GM18505 (cell line): ENCODE results near the gene TEDC2.

Experiments used
- ATAC-seq: cut with Tn5 transposase; IDR thresholded peaks from one replicate; pipeline ENCODE4 v1.9.1; 2021; ENCODE audit not compliant: unreplicated experiment
- POLR2A ChIP-seq: IDR thresholded peaks from 4 replicates; pipeline ENCODE4 v1.6.1; 2011; ENCODE audit warnings: borderline replicate concordance; ENCODE audit not compliant: insufficient read depth, insufficient read length; ENCODE audit errors: extremely low read depth

The TEDC2 gene

DNA sequence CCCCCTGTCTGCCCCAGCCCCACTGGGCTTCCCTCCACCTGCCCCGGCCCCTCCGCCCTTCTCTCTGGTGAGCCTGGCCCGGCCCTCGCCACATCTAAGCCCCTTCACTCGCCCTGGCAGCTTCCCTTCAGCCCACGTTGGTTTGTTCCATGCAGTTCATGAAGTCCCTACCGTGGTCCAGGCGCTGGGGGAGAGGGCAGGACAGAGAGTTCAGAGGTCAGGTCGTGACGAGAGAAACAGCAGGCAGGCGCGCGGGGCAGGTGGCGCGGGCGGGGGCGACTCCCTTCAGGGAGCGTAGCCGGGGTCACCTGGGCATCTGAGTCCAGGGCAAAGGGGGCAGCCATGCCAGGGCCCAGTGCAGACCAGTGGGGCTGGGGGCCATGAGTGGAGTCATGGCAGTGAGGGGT lies 8.9 kb upstream of the TEDC2 start:
- ATAC-seq = no peak

DNA sequence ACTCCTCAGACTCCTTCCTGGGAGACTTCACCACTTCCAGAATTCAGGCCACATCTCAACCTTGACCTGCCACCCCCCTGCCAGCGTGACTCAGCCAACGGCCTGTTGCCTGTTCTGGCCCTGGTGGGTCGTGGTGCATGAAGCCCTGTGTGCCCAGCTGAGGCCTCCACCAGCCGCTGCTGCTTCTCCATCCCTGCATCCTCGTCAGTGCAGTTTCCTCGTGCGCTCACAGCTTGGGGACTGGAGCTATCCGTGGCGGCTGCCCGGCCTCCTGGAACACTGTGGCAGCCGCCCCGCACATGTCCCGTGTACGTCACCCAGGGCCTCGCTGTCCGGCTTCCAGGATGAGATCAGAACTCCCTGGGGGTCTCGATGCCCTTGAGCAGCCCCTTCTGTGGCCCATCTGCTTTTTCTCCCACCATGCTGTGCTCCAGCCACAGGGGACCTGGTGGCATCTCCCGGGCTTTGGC lies 8.0 kb upstream of the TEDC2 start:
- no peak for TF ChIP-seq POLR2A
- ATAC-seq = no peak

More for the DNA sequence above, 8.9 kb upstream of the TEDC2 start:
- TF ChIP-seq POLR2A = no peak

DNA sequence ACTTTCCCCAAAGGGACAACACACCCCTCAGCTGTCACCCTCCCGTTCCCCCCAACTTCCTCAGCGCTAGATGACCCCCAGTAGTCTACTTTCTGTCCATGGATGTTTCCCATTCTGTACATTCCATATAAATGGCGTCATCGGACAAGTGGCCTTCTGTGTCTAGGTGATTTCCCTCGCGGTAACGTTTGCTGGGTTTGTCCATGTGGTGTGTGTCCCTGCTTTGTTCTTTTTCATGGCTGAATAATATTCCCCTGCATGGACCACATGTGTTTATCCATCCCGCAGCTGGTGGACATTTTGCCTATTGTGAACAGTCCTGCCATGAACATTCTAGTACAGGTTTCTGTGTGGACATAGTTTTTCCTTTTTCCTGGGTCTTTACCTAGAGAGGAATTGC lies 7.3 kb upstream of the TEDC2 start:
- TF ChIP-seq POLR2A = no peak
- no peak for ATAC-seq

DNA sequence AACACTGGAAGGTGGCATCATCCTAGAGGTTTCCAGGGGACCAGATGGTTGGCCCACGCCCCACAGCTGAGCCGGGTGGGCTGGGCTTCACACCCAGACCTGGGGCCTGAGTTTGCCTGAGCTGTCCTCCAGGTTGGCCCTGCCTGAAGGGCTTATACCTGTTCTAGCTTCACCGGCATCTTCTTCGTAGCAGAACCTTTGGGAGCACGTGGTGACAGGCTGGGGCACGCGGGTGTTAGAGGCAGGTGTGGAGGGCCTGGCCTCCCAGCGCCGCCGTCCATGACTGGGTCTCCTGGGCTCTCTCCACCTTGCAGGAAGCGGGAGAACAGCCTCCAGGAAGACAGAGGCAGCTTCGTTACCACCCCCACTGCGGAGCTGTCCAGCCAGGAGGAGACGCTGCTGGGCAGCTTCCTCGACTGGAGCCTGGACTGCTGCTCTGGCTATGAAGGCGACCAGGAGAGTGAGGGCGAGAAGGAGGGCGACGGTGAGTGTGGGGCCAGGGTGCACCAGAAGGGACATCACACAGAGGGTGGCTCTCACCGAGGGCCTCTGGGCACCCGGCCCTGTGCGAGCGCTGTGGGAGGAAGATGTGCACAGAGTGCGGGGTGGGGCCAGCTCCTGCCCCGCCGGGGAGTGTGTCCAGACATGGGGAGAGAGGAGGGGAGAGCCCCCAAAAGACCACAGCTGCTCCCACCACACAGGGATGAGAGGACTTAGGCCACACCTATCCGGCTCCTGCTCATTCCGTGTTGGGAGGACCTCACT lies 4.6 kb upstream of the TEDC2 start:
- ATAC-seq = no peak
- TF ChIP-seq POLR2A = no peak

DNA sequence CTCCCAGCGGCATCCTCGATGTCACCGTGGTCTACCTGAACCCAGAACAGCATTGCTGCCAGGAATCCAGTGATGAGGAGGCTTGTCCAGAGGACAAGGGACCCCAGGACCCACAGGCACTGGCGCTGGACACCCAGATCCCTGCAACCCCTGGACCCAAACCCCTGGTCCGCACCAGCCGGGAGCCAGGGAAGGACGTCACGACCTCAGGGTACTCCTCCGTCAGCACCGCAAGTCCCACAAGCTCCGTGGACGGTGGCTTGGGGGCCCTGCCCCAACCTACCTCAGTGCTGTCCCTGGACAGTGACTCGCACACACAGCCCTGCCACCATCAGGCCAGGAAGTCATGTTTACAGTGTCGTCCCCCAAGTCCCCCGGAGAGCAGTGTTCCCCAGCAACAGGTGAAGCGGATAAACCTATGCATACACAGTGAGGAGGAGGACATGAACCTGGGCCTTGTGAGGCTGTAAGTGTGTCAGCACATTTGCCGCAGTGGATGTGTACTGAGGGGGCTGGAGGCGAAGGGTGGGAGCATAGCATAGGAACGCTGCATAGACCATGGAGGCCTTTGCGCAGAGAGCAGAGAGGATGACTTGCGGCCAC lies 3.3 kb upstream of the TEDC2 start:
- ATAC-seq = no peak
- TF ChIP-seq POLR2A = no peak

DNA sequence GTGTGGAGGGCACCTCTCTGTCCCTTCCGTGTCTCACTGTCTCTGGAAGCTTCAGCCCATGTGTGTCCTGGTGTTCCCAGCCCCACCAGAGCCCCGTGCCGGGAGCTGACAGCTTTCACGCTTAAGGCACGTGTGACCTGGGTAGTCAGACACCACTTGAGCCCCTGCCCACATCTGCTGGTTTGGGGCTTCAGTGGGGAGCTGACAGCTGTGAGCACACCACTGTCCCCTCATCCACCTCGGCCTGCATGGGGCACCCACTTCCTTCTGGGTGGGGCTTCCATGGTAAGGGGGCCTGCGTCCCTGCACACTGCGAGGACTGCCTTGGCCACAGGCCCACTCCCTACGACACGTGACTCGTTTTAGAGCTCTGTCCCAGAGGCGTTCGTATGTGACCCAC lies 2.6 kb upstream of the TEDC2 start:
- ATAC-seq = no peak
- no peak for TF ChIP-seq POLR2A

DNA sequence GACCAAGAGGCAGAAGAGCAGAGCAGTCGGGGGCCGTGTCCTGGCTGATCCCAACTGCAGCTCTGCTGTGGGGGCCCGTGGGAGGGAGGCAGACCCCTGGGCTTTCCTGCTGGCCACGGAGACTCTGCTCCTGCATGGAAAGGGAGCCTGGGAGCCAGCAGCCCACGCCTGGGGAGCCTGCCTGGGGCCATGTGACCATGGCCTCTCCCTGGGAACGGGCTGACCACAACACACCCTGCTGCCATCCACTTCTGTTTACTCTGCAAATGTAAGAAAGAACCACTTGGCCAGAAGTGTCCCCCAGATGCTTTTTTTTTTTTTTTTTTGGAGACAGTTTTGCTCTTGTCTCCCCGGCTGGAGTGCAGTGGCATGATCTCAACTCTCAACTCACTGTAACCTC lies 2.0 kb upstream of the TEDC2 start:
- TF ChIP-seq POLR2A = no peak
- no peak for ATAC-seq

DNA sequence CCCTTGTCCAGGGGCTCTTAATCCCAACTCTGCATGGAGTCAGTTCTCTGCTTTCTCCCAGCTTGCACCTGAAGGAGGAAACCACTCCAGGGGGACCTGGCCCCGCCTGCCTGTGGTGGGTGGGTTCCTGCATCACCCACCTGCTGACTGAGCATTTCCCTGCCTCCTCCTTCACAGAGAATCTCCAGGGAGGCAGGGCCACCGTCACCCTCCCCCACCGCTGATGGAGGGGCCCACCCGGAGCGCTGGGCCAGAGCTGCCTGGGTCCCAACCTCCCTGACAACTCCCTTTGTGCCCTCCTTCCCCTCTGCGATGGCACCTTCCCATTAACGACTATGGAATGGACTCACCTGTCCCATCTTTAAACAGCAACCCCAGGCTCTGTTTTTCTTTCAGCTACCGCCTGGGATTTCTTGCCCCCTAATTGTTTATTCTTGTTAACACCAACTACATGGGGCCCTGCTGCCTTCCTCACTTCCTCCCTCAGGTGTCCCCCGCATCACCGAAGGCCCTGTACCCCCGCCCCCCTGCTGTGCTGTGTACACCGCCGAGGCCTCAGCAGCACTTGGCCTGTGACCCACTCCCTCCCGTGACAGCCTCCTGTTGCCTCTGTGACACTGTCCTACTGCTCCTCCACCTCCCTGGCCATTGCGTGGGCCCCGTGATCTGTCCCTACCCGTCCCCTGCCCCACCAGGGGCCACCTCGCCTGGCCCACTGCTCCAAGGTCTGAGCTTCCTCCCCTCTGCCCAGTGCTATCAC lies 842 bp upstream of the TEDC2 start:
- no peak for TF ChIP-seq POLR2A
- ATAC-seq = no peak

DNA sequence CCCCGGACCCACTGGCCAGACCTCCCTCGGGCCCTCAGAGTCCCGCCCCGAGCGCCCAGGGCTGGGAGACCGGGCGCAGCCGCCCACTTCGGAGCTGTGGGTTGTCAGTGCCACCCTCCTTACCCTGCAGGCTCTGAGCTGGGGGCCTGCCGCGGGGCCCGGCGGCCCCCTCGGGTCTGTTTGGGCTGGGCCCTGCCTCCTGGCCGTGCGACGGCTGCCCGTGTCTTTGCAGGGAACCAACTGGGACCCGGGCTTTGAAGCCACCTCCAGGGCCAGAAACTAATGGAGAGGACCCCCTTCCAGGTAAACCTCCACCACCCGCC lies 443 bp downstream of the TEDC2 start:
- ATAC-seq = no peak
- TF ChIP-seq POLR2A = no peak

DNA sequence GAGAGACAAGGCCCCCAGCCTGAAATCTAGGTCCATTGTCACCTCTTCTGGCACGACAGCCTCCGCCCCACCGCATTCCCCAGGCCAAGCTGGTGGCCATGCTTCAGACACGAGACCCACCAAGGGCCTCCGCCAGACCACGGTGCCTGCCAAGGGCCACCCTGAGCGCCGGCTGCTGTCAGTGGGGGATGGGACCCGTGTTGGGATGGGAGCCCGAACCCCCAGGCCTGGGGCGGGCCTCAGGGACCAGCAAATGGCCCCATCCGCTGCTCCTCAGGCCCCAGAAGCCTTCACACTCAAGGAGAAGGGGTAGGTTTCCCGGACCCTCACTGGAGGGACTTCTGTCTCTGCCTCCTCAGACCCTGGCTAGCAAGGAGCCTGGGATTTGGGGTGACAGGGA lies 1.0 kb downstream of the TEDC2 start:
- ATAC-seq = no peak
- no peak for TF ChIP-seq POLR2A

DNA sequence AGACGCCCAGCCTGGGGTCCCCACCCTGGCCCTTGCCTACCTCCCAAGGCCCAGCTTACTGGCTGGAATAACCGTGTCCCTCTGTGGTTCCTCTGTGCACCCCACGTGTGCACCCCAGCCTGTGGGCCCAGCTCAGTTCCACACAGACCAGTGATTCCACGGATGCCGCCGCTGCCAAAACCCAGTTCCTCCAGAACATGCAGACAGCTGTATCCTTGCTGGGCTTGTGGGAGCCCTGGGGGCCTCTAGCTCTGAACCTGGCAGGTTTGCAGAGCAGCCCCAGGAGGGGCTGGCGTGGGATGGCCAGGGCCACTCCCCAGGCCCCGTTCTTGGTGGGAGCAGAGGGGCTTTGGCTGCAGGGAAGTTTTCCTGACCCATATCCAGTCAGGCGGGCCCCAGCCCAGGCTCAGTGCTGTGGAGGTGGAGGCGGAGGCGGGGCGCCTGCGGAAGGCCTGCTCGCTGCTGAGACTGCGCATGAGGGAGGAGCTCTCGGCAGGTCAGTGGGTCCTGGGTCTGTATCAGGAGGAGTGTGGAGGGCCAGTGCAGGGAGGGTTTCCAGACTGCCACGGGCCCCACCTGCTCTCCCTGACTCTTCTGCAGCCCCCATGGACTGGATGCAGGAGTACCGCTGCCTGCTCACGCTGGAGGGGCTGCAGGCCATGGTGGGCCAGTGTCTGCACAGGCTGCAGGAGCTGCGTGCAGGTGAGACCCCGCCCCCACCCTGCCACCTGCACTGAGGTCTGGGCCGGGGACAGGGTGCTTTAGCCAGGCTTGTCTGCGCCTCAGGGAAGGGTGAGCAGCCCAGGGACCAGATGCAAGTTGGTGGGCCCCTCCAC lies 2.3 kb downstream of the TEDC2 start:
- no peak for TF ChIP-seq POLR2A
- ATAC-seq = no peak

DNA sequence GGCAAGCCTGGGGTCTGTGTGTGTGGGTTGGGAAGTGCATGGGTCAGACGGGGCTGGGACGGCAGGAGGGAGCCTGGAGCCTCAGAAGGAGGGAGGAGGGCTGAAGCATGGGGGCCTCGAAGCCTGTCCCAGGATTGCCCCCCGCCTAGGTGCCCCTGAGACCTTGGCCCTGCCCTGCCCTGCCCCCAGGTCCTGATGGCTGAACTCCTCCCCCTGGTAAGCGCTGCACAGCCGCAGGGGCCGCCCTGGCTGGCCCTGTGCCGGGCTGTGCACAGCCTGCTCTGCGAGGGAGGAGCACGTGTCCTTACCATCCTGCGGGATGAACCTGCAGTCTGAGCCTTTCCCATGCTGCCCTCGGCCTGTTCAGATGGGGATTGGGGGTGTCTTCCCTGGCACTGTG lies 4.4 kb downstream of the TEDC2 start:
- TF ChIP-seq POLR2A = no peak

More for the DNA sequence above, 4.4 kb downstream of the TEDC2 start:
- ATAC-seq = no peak
